Measurements from ENCODE around the gene PCDH17.

DNA sequence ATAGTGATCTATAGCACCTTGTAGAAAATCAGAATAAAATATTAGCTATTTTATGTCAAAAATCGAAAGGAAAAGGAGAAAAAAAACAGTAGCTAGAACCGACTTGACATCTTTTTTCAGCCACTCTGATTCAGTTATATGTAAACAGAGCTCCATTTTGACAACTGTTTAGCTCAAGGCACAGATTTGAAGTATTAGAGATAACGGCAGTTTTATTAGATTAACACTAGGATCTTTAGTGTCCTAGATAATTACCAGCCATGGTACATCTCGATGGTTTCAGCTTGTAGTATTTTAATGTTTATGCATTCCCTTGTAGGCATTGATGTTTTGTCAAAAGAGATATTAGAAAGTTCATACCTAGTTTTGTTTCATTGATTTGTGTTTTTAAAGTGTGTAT is 67.3 kb downstream of the PCDH17 start:
- TF ChIP-seq, protein P1, sequence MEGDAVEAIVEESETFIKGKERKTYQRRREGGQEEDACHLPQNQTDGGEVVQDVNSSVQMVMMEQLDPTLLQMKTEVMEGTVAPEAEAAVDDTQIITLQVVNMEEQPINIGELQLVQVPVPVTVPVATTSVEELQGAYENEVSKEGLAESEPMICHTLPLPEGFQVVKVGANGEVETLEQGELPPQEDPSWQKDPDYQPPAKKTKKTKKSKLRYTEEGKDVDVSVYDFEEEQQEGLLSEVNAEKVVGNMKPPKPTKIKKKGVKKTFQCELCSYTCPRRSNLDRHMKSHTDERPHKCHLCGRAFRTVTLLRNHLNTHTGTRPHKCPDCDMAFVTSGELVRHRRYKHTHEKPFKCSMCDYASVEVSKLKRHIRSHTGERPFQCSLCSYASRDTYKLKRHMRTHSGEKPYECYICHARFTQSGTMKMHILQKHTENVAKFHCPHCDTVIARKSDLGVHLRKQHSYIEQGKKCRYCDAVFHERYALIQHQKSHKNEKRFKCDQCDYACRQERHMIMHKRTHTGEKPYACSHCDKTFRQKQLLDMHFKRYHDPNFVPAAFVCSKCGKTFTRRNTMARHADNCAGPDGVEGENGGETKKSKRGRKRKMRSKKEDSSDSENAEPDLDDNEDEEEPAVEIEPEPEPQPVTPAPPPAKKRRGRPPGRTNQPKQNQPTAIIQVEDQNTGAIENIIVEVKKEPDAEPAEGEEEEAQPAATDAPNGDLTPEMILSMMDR (IDR thresholded peaks at IDR 0.05; ENCODE audit: borderline replicate concordance, extremely low read depth, low read length, poor library complexity, severe bottlenecking), result no peak
- no peak for TF ChIP-seq EZH2 (IDR thresholded peaks at IDR 0.05; ENCODE audit: borderline replicate concordance, low read depth, low read length, severe bottlenecking)
